Measurements from ENCODE around the gene ACO1. TPM values are rescaled to one million over a fixed set of nuclear protein-coding genes. Genes with fewer than 3 reads are reported as not detected.

Gene ACO1
- total RNA-seq, 1 donor from 2014 or later: 33.7 TPM

DNA sequence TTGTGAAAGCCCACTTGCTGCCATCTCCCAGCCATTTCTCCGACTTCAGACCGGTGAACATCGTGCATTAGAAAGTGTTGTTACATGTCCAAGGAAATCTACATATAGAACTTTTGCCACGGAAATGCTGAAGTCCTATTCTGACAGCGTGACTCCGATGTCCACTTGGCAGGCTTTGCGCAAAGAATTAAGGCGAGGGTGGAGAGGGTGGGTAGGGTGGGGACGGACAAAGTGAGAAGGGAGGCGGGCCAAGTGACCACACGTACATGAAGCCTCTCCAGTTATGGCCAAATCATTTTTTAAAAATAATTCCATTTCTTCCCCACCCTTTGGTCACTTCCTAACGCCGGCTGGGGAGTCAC is 460 bp upstream of the ACO1 start:
- H3K4me1 Mint-ChIP-seq: peaks cover 14% of the 10 kb centered on the region
- no peaks in the 10 kb centered on the region for H3K36me3 Mint-ChIP-seq (ENCODE audit: low read depth)
- TF ChIP-seq, protein P1, sequence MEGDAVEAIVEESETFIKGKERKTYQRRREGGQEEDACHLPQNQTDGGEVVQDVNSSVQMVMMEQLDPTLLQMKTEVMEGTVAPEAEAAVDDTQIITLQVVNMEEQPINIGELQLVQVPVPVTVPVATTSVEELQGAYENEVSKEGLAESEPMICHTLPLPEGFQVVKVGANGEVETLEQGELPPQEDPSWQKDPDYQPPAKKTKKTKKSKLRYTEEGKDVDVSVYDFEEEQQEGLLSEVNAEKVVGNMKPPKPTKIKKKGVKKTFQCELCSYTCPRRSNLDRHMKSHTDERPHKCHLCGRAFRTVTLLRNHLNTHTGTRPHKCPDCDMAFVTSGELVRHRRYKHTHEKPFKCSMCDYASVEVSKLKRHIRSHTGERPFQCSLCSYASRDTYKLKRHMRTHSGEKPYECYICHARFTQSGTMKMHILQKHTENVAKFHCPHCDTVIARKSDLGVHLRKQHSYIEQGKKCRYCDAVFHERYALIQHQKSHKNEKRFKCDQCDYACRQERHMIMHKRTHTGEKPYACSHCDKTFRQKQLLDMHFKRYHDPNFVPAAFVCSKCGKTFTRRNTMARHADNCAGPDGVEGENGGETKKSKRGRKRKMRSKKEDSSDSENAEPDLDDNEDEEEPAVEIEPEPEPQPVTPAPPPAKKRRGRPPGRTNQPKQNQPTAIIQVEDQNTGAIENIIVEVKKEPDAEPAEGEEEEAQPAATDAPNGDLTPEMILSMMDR (conservative IDR thresholded peaks at IDR 0.05): no peak

DNA sequence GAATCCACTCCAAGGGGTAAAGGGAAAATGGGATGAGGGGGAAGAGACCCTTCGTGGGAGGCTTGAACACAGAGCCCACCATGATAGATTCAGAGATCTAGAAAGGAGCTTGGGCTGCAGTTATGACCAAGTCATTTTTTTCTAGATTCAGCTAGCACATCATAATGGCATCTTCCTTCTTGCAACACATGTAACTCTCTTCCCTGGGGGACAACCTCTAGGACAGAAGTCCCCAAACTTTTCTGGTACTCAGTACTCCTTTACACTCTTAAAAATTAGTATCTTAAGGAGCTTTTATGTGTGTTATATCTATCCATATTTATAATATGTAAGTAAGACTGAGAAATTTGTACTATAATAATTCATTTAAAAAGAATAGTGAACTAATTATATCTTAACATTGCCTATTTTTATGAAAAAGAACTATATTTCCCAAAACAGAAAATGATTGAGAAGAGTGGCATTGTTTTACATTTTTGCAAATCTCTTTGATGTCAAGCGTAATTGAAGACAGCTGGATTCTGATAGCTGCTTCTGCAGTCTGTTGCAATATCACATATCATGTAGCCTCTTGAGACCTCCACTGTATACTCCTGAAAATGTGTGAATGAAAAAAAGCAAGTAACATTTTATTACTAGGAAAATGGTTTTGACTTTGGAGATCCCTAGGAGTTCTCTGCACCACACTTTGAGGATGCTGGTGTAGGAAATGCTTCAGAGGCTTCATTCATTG is 875 bp downstream of the ACO1 start:
- peak overlapping the region; percentile 95 for H3K4me3 Mint-ChIP-seq
- TF ChIP-seq, protein P1 (conservative IDR thresholded peaks at IDR 0.05): no peak
- DNase-seq (ENCODE audit: low read depth, low spot score): no peak
- no peaks in the 10 kb centered on the region for H3K9me3 Mint-ChIP-seq
- H3K36me3 Mint-ChIP-seq (ENCODE audit: low read depth): no peaks in the 10 kb centered on the region
- H3K27me3 Mint-ChIP-seq (ENCODE audit: low read depth): peaks cover 39% of the 10 kb centered on the region
- peaks cover 9% of the 10 kb centered on the region for H3K4me1 Mint-ChIP-seq
- peak overlapping the region; percentile 86 for H3K27ac Mint-ChIP-seq (ENCODE audit: unreplicated experiment)

More for the DNA sequence above, 460 bp upstream of the ACO1 start:
- peak; percentile 3 for DNase-seq (ENCODE audit: low read depth, low spot score)
- Mint-ChIP-seq H3K27ac (ENCODE audit: unreplicated experiment) (no peak overlapping the region), H3K4me3 (peak overlapping the region; percentile 83), H3K9me3 (no peaks in the 10 kb centered on the region), H3K27me3 (ENCODE audit: low read depth) (peaks cover 47% of the 10 kb centered on the region)

DNA sequence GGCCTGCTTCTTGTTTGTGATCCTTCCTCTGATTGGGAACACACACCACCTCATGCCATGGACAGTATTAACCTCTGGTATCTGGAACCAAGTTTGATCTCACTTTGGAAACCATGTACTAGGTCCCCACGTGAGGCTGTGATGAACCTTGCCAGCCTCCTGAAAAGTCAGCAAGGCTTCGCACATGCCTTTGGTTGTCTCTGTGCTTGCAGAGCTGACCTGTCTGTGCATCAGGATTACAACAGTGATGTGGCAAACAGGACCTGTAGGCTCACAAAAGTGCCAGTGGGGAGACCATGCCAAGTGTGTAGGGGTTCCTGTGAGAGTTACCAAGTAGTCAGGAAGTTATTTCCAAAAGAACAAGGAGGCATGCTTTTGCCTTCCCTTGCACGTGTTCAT is 1.4 kb downstream of the ACO1 start:
- Mint-ChIP-seq H3K9me3 (no peaks in the 10 kb centered on the region), H3K36me3 (ENCODE audit: low read depth) (no peaks in the 10 kb centered on the region), H3K27me3 (ENCODE audit: low read depth) (peaks cover 33% of the 10 kb centered on the region), H3K27ac (ENCODE audit: unreplicated experiment) (no peak overlapping the region), H3K4me3 (peak overlapping the region; percentile 62), H3K4me1 (peaks cover 9% of the 10 kb centered on the region)
- TF ChIP-seq, protein P1 (conservative IDR thresholded peaks at IDR 0.05): no peak
- DNase-seq (ENCODE audit: low read depth, low spot score): no peak

DNA sequence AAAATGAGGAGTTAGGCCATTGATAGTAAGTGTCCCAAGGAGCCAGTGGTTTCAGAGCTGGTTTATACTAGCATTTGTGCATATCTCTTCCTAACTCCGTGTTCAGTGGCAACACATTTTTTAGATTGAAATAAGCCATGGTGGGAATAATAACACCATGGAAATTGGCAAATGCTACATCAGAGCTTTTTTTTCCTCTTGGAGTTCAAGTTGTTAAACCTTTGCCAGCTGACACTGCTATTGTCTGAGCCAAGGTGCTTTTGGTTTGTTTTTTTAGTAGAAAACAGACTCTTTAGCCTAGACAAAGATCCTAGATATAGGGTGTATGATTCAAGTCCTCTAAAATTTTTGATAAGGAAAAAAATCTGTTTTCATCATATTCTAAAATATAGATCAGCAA is 2.8 kb downstream of the ACO1 start:
- no peaks in the 10 kb centered on the region for H3K9me3 Mint-ChIP-seq
- peak overlapping the region; percentile 55 for H3K4me3 Mint-ChIP-seq
- H3K4me1 Mint-ChIP-seq: peaks cover 9% of the 10 kb centered on the region
- no peaks in the 10 kb centered on the region for H3K36me3 Mint-ChIP-seq (ENCODE audit: low read depth)
- TF ChIP-seq, protein P1 (conservative IDR thresholded peaks at IDR 0.05): no peak
- DNase-seq (ENCODE audit: low read depth, low spot score): no peak
- no peak overlapping the region for H3K27ac Mint-ChIP-seq (ENCODE audit: unreplicated experiment)
- peaks cover 19% of the 10 kb centered on the region for H3K27me3 Mint-ChIP-seq (ENCODE audit: low read depth)

DNA sequence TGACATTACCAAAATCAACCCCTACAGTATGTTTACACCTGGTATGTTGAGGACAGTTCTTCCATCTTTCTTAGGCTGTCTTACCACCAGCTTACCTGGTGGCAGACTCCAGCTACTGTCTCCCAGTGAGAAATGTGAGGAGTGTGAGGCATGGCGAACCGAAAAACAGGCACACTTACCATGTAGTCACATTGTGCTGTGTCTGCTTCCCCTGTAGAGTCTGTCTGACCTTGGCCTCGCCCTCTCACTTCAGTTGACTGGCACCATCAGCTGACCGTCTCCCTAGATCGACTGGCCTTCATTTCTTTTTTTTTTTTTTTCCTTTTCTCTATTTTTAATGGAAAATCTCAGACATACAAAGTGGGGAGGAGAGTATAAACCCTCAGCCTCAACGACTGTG is 4.9 kb downstream of the ACO1 start:
- H3K27me3 Mint-ChIP-seq (ENCODE audit: low read depth): peaks cover 3% of the 10 kb centered on the region
- H3K36me3 Mint-ChIP-seq (ENCODE audit: low read depth): no peaks in the 10 kb centered on the region
- TF ChIP-seq, protein P1 (conservative IDR thresholded peaks at IDR 0.05): no peak
- H3K27ac Mint-ChIP-seq (ENCODE audit: unreplicated experiment): no peak overlapping the region
- H3K9me3 Mint-ChIP-seq: no peaks in the 10 kb centered on the region
- no peak overlapping the region for H3K4me3 Mint-ChIP-seq
- no peak for DNase-seq (ENCODE audit: low read depth, low spot score)
- peaks cover 4% of the 10 kb centered on the region for H3K4me1 Mint-ChIP-seq

Measured in neural crest cell (in vitro differentiated cells).